Gastroesophageal sphincter (tissue), 4 donors: ENCODE data around the gene HOMER2. TPM values are rescaled to one million over a fixed set of nuclear protein-coding genes. Genes with fewer than 3 reads are reported as not detected.

ENCODE experiments used
- ATAC-seq: fragments of 150-250 bp; one replicate; pipeline ENCODE4 v1.9.1; 2016; ENCODE audit warnings: mild to moderate bottlenecking, moderate library complexity
- H3K27ac ChIP-seq, 4 donors: fragments of 200-600 bp; sonication (generic) in 3 of 4; 1 replicate in 3 of 4; 2 replicates in 1 of 4; pipeline ENCODE4 v1.5.1; 2016 to 2019
- H3K27me3 ChIP-seq: fragments of 200-600 bp; sonication (generic); one replicate; pipeline ENCODE4 v1.5.1; 2019
- H3K36me3 ChIP-seq, 2 donors: fragments of 200-600 bp; sonication (generic); one replicate each; pipeline ENCODE4 v1.5.1; 2019; ENCODE audit warnings: control low read depth in 1 of 2
- H3K4me1 ChIP-seq, 3 donors: fragments of 200-600 bp; sonication (generic); 1 replicate in 2 of 3; 2 replicates in 1 of 3; pipeline ENCODE4 v1.5.1; 2016 to 2019; ENCODE audit warnings: control low read depth in 2 of 3
- H3K4me3 ChIP-seq, 2 donors: fragments of 200-600 bp; sonication (generic); one replicate each; pipeline ENCODE4 v1.5.1; 2019; ENCODE audit warnings: mild to moderate bottlenecking in 1 of 2, moderate library complexity in 1 of 2
- H3K9me3 ChIP-seq, 3 donors: fragments of 200-600 bp; sonication (generic); one replicate each; pipeline ENCODE4 v1.5.1; 2017 to 2019; ENCODE audit warnings: control low read depth in 2 of 3
- CTCF ChIP-seq, 4 experiments: fragments of 200-600 bp in 2 of 4; fragments of 450-650 bp in 2 of 4; sonication (generic) in 1 of 4; IDR thresholded peaks; one replicate each; pipeline ENCODE4 v1.5.1; 2017 to 2019; ENCODE audit warnings: antibody characterized with exemption in 4 of 4, mild to moderate bottlenecking in 2 of 4, moderate library complexity in 2 of 4
- EP300 ChIP-seq: sonication (generic); formaldehyde crosslinking; IDR thresholded peaks from one replicate; pipeline ENCODE4 v1.6.1; 2017; ENCODE audit warnings: antibody characterized with exemption, mild to moderate bottlenecking
- POLR2A ChIP-seq, 2 donors: fragments of 450-650 bp; IDR thresholded peaks; one replicate each; pipeline ENCODE4 v1.6.1; 2017; ENCODE audit warnings: antibody characterized with exemption in 2 of 2, mild to moderate bottlenecking in 2 of 2, moderate library complexity in 1 of 2
- POLR2AphosphoS5 ChIP-seq: sonication (generic); formaldehyde crosslinking; IDR thresholded peaks from one replicate; pipeline ENCODE4 v1.6.1; 2017; ENCODE audit warnings: antibody characterized with exemption
- WGBS, 2 donors: methylation state at CpG; one replicate each; pipeline ENCODE4 v1.1.5; 2018; ENCODE audit warnings: low coverage in 1 of 2; 5-methylcytosine and 5-hydroxymethylcytosine counted together
- total RNA-seq, 4 donors: library from RNA; depleted of rRNA; stranded (reverse); fragments of >200 nt; gene quantifications; one replicate each; pipeline ENCODE4 v1.1.0, GENCODE V29; 2016

The HOMER2 gene
- total RNA-seq, 4 donors from 2014 or later: 12.0 to 26.8 (median 17.7) TPM

GRCh38 chr15:82874961-82875360 is 77.6 kb downstream of the HOMER2 start:
- H3K9me3 ChIP-seq: no peaks in the 10 kb centered on the region
- no peaks in the 10 kb centered on the region for H3K27me3 ChIP-seq
- peaks cover 0 to 30% of the 10 kb centered on the region in 2 donors for H3K36me3 ChIP-seq
- ATAC-seq: no peak
- no peak overlapping the region for H3K27ac ChIP-seq
- no peak overlapping the region for H3K4me3 ChIP-seq
- no peaks in the 10 kb centered on the region for H3K4me1 ChIP-seq
- TF ChIP-seq CTCF (IDR thresholded peaks at IDR 0.05) (no peak), POLR2A (IDR thresholded peaks at IDR 0.05) (no peak), POLR2AphosphoS5 (no peak), EP300 (no peak)
- 67 to 90% methylated on average over 1 to 5 of the region's 10 CpGs for WGBS, 2 donors

GRCh38 chr15:82874267-82874666 is 78.3 kb downstream of the HOMER2 start:
- no peaks in the 10 kb centered on the region for H3K9me3 ChIP-seq
- no peaks in the 10 kb centered on the region for H3K4me1 ChIP-seq
- H3K27me3 ChIP-seq: no peaks in the 10 kb centered on the region
- no peak overlapping the region for H3K27ac ChIP-seq
- no peak for ATAC-seq
- H3K36me3 ChIP-seq: peaks cover 0 to 30% of the 10 kb centered on the region in 2 donors
- 56 to 64% methylated on average over 1 of the region's 1 CpG for WGBS, 2 donors
- H3K4me3 ChIP-seq: no peak overlapping the region
- no peak for TF ChIP-seq EP300
- TF ChIP-seq CTCF (IDR thresholded peaks at IDR 0.05): no peak
- TF ChIP-seq POLR2AphosphoS5: no peak
- TF ChIP-seq POLR2A (IDR thresholded peaks at IDR 0.05): no peak

- no peak for ATAC-seq
- no peak overlapping the region for H3K27ac ChIP-seq
- no peaks in the 10 kb centered on the region for H3K4me1 ChIP-seq
- peaks cover 0 to 30% of the 10 kb centered on the region in 2 donors for H3K36me3 ChIP-seq
- 82 to 87% methylated on average over 3 to 6 of the region's 7 CpGs for WGBS, 2 donors
- no peaks in the 10 kb centered on the region for H3K9me3 ChIP-seq
- H3K4me3 ChIP-seq: no peak overlapping the region
- H3K27me3 ChIP-seq: no peaks in the 10 kb centered on the region
- TF ChIP-seq POLR2A (IDR thresholded peaks at IDR 0.05): no peak
- TF ChIP-seq CTCF (IDR thresholded peaks at IDR 0.05): no peak
- no peak for TF ChIP-seq POLR2AphosphoS5
- no peak for TF ChIP-seq EP300
These were observed 79.4 kb downstream of the HOMER2 start for GRCh38 chr15:82873000-82873680.

- TF ChIP-seq EP300: no peak
- no peak for TF ChIP-seq CTCF (IDR thresholded peaks at IDR 0.05)
- no peak for TF ChIP-seq POLR2AphosphoS5
- WGBS, 2 donors: 73 to 75% methylated on average over 4 of the region's 7 CpGs
- H3K4me1 ChIP-seq: no peaks in the 10 kb centered on the region
These were observed 80.6 kb downstream of the HOMER2 start for GRCh38 chr15:82871832-82872484.

GRCh38 chr15:82871358-82871757 is 81.2 kb downstream of the HOMER2 start:
- H3K4me3 ChIP-seq: no peak overlapping the region
- H3K4me1 ChIP-seq: no peaks in the 10 kb centered on the region
- no peaks in the 10 kb centered on the region for H3K27me3 ChIP-seq
- H3K27ac ChIP-seq: no peak overlapping the region
- ATAC-seq: no peak
- TF ChIP-seq POLR2AphosphoS5 (no peak), EP300 (no peak), POLR2A (IDR thresholded peaks at IDR 0.05) (no peak), CTCF (IDR thresholded peaks at IDR 0.05) (no peak)
- WGBS, 2 donors: 69 to 77% methylated on average over 3 to 4 of the region's 5 CpGs
- H3K9me3 ChIP-seq: no peaks in the 10 kb centered on the region
- H3K36me3 ChIP-seq: peaks cover 0 to 30% of the 10 kb centered on the region in 2 donors

More at GRCh38 chr15:82871832-82872484, 80.6 kb downstream of the HOMER2 start:
- no peak for ATAC-seq
- no peaks in the 10 kb centered on the region for H3K27me3 ChIP-seq
- H3K4me3 ChIP-seq: no peak overlapping the region
- H3K9me3 ChIP-seq: no peaks in the 10 kb centered on the region
- H3K36me3 ChIP-seq: peaks cover 0 to 30% of the 10 kb centered on the region in 2 donors
- no peak overlapping the region for H3K27ac ChIP-seq
